Adrenal gland (tissue), 5 donors: Measurements from ENCODE around the gene ORM2.

Experiments
- CTCF ChIP-seq, 6 experiments: fragments of 450-650 bp in 4 of 6; fragments of 200-600 bp in 2 of 6; sonication (generic) in 1 of 6; IDR thresholded peaks; 1 replicate in 5 of 6; 2 replicates in 1 of 6; pipeline versions ENCODE4 v1.5.1 to v1.8.0; 2016 to 2021; ENCODE audit warnings: antibody characterized with exemption in 6 of 6, mild to moderate bottlenecking in 2 of 6, moderate library complexity in 1 of 6
- POLR2A ChIP-seq, 2 donors: fragments of 450-650 bp; IDR thresholded peaks; one replicate each; pipeline ENCODE4 v1.6.1; 2017; ENCODE audit warnings: antibody characterized with exemption in 2 of 2, mild to moderate bottlenecking in 2 of 2, moderate library complexity in 1 of 2
- donor health status: DM: no; HTN: no; CAD: no.

DNA sequence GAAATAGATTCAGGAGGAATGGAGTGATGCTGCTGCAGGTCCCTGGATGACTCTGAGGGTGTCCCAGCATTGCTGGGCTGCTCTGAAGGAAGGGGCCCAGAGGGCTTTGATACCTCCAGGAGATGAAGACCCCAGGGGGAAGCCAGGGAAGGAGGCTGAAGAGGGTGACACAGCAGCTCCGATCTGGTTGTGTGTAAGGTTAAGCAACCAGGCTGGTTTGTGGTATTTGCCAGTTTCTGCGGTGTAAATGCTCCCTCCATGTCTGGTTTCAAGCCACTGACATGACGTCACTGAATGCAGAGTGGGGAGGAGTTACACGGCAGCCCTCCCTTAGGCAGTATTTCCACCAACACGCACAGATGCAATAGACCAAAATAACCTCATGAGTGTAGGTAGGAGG is 46.7 kb upstream of the ORM2 start:
- TF ChIP-seq CTCF (IDR thresholded peaks at IDR 0.05) (no peak), POLR2A (IDR thresholded peaks at IDR 0.05) (no peak)
